ENCODE data around the gene SPAG5. TPM values are rescaled to one million over a fixed set of nuclear protein-coding genes. Genes with fewer than 3 reads are reported as not detected.
A peak's percentile ranks its signal among the peaks of the same experiment; 100 is the strongest.

Gene SPAG5
- total RNA-seq, 1 experiment from 2014 or later: 113 TPM

DNA sequence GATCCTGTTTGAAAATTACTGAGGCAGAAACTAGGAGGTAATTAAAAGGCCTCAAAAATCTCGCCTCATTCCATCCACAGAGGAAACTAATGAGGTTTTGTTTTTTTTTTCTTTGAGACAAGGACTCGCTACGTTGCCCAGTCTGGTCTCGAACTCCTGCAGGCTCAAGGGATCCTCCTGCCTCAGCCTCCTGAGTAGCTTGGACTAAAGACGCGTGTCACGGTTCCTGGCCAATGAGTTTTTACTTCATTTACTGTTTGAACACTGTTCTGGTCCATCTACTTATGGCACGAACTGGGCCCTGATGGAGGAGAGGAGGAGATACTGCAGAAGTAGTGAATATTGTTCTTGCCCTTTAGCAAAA is 46.7 kb upstream of the SPAG5 start:
- ChIA-PET POLR2A (interaction anchor here (0.5 to 2.2 kb wide), 11 partner anchors 16 to 306 kb away, joined by 3 to 13 read pairs (median 5); partner anchors contain the start of genes PHF12, PIGS, RPL23A and SDF2), CTCF (interaction anchor here (0.6 to 2.6 kb wide), 7 partner anchors 16 to 98 kb away, joined by 3 to 26 read pairs (median 4); partner anchors contain the start of genes PIGS, RPL23A, SDF2 and SUPT6H)
- Mint-ChIP-seq H3K36me3 (ENCODE audit: insufficient read depth, unreplicated experiment) (peaks cover 70% of the 10 kb centered on the region), H3K4me1 (ENCODE audit: low read depth, unreplicated experiment) (peaks cover 26% of the 10 kb centered on the region), H3K9me3 (ENCODE audit: unreplicated experiment) (no peaks in the 10 kb centered on the region), H3K27ac (ENCODE audit: unreplicated experiment) (peak overlapping the region; percentile 85), H3K27me3 (ENCODE audit: insufficient read depth, unreplicated experiment) (no peaks in the 10 kb centered on the region), H3K4me3 (ENCODE audit: unreplicated experiment) (peak overlapping the region; percentile 94)
- Histone ChIP-seq H3K4me1 (peaks cover 23% of the 10 kb centered on the region), H3K4me3 (ENCODE audit: low read depth, low read length) (peak overlapping the region; percentile 62), H3K27me3 (replicated peaks; ENCODE audit: control insufficient read depth, insufficient read depth, low read length) (no peaks in the 10 kb centered on the region), H3K9me3 (no peaks in the 10 kb centered on the region), H3K36me3 (ENCODE audit: control insufficient read depth, insufficient read depth, low read length) (peaks cover 4% of the 10 kb centered on the region; the same call in 1 of the 2 replicates)
- TF ChIP-seq, protein P1, sequence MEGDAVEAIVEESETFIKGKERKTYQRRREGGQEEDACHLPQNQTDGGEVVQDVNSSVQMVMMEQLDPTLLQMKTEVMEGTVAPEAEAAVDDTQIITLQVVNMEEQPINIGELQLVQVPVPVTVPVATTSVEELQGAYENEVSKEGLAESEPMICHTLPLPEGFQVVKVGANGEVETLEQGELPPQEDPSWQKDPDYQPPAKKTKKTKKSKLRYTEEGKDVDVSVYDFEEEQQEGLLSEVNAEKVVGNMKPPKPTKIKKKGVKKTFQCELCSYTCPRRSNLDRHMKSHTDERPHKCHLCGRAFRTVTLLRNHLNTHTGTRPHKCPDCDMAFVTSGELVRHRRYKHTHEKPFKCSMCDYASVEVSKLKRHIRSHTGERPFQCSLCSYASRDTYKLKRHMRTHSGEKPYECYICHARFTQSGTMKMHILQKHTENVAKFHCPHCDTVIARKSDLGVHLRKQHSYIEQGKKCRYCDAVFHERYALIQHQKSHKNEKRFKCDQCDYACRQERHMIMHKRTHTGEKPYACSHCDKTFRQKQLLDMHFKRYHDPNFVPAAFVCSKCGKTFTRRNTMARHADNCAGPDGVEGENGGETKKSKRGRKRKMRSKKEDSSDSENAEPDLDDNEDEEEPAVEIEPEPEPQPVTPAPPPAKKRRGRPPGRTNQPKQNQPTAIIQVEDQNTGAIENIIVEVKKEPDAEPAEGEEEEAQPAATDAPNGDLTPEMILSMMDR (IDR thresholded peaks at IDR 0.05; ENCODE audit: insufficient read depth in 1 of 2, low read depth in 1 of 2, low read length in 1 of 2, severe bottlenecking in 1 of 2, unreplicated experiment in 1 of 2): no peak
- BruUV-seq (replicated peaks): TSS peak; percentile 96
- DNase-seq: no peak
- intact Hi-C loops (cut with micrococcal nuclease; ENCODE audit: unreplicated experiment): loop anchor here (1.0 to 10.0 kb wide), 5 partner anchors 17 to 81 kb away; partner anchors contain the start of genes RPL23A, SPAG5, SUPT6H and TLCD1

DNA sequence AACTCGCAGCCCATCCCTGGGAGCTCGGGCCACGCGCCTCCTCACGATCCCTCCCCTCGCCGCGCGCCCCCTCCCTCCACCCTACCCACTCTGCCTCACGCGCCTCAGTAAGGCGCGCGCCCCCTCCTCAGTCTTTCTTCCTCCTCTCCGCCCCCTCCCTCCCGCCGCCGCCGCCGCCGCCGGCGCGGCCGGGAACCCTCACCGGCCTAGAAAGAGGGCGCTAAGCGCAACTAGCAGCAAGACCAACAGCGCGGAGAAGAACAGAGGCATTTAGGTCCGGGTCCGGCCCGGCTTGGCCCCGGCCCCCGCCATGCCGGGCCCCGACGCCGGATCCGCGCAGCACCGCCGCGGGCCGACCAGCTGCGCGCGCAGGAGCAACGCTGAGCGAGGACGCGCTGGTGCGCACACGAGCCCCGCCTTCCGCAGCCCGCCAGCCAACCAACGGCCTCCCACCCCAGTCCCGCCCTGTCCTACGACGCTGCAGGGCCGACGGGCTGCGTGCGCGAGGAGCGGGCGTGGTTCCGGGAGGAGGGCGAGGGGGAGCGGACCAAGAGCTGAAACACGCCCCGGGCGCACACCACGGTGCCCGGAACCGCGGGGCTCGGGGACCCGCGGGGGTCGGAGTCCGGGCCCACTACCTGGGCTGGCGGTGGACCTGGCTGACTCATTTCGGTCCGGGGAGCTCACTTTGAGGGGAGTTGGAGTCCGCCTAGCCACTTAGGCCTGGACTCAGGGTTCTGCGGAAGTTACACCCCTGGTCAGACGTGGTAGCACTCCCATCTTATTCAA is 46.2 kb upstream of the SPAG5 start, which contains the start of gene BLTP2:
TSS of gene BLTP2 (minus strand) at position 372 of the 789 bp plus-strand sequence. CDS start at position 270, 102 bp downstream.
- CTCF ChIA-PET: interaction anchor here (0.6 to 2.6 kb wide), 9 partner anchors 17 to 119 kb away, joined by 3 to 26 read pairs (median 4); partner anchors contain the start of genes PIGS, RPL23A, SDF2 and SUPT6H
- H3K4me3 Mint-ChIP-seq (ENCODE audit: unreplicated experiment): peak within 1 kb of the TSS; percentile 94
- peaks cover 5% of the 10 kb centered on the region; the same call in 1 of the 2 replicates for H3K36me3 ChIP-seq (ENCODE audit: control insufficient read depth, insufficient read depth, low read length)
- H3K27me3 ChIP-seq (replicated peaks; ENCODE audit: control insufficient read depth, insufficient read depth, low read length): no peaks in the 10 kb centered on the region
- no TSS peak for BruUV-seq (replicated peaks)
- TF ChIP-seq, protein P1 (IDR thresholded peaks at IDR 0.05; ENCODE audit: insufficient read depth in 1 of 2, low read depth in 1 of 2, low read length in 1 of 2, severe bottlenecking in 1 of 2, unreplicated experiment in 1 of 2): no peak
- intact Hi-C loops (cut with micrococcal nuclease; ENCODE audit: unreplicated experiment): loop anchor here (1.0 to 10.0 kb wide), 5 partner anchors 17 to 82 kb away; partner anchors contain the start of genes RPL23A, SPAG5, SUPT6H and TLCD1
- H3K9me3 ChIP-seq: no peaks in the 10 kb centered on the region
- H3K4me1 ChIP-seq: peaks cover 23% of the 10 kb centered on the region
- DNase-seq: peak; percentile 96
- POLR2A ChIA-PET: interaction anchor here (0.5 to 2.2 kb wide), 12 partner anchors 13 to 307 kb away, joined by 3 to 13 read pairs (median 5); partner anchors contain the start of genes PHF12, PIGS, RPL23A and SDF2
- peaks cover 26% of the 10 kb centered on the region for H3K4me1 Mint-ChIP-seq (ENCODE audit: low read depth, unreplicated experiment)
- H3K36me3 Mint-ChIP-seq (ENCODE audit: insufficient read depth, unreplicated experiment): peaks cover 74% of the 10 kb centered on the region
- H3K9me3 Mint-ChIP-seq (ENCODE audit: unreplicated experiment): no peaks in the 10 kb centered on the region
- H3K27me3 Mint-ChIP-seq (ENCODE audit: insufficient read depth, unreplicated experiment): no peaks in the 10 kb centered on the region
- peak within 1 kb of the TSS; percentile 69 for H3K4me3 ChIP-seq (ENCODE audit: low read depth, low read length)
- peak within 1 kb of the TSS; percentile 85 for H3K27ac Mint-ChIP-seq (ENCODE audit: unreplicated experiment)

Data from Caco-2 (cell line).